Embryonic facial prominence (tissue), 1 donor: ENCODE results near the gene MMP14.
A peak's percentile ranks its signal among the peaks of the same experiment; 100 is the strongest.
"Not testable (repeated sequence)": the region's sequence is repeated elsewhere in the genome, so short reads cannot be mapped to it uniquely, and the experiment has no call there.

Experiments
- DNase-seq: peaks from one replicate; pipeline ENCODE4 v3.0.0-alpha.2; 2016; ENCODE audit errors: extremely low spot score

The MMP14 gene

GRCh38 chr14:22842211-22843122, 6.1 kb downstream of the MMP14 start:
- DNase-seq = no peak

- no peak for DNase-seq
Measured at GRCh38 chr14:22843123-22843925, 6.9 kb downstream of the MMP14 start.

DNA sequence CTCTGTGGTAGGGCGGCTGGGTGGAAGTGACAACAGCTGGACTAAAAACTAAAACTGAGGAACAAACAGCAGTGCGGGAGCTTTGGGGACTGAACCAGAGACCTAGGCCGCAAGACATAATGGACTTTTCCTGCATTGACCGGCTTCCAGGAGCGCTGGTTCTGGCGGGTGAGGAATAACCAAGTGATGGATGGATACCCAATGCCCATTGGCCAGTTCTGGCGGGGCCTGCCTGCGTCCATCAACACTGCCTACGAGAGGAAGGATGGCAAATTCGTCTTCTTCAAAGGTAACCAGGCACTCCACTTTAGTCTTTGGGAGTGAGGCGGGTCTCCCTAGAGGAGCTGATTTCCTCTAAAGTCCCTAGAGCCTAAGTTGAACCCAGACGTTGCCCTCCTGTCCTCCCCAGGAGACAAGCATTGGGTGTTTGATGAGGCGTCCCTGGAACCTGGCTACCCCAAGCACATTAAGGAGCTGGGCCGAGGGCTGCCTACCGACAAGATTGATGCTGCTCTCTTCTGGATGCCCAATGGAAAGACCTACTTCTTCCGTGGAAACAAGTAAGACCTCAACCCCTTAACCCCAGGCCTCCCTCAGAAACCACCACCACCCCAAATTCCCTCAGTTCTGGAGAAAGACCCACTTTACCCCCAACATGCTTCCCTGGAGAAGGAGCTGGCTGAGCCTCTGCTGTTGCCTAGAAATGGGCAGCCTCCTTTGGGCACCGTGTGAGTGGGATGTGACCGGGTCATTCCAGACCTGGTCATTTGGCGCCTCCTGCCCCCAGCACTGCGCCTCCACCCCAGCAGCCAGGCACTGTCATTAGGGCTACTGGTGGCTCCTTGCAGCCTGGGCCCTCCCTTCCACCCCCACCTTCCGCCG, 8.1 kb downstream of the MMP14 start:
- DNase-seq = no peak

DNA sequence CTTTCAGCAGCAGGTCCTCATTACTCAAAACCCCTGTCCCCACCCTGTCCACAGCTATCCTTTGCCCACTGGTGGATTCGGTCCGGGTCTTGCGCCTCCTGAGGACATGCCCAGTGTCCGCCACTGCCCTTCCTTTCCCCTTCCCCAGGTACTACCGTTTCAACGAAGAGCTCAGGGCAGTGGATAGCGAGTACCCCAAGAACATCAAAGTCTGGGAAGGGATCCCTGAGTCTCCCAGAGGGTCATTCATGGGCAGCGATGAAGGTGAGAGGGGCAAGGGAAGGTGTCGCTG, 8.7 kb downstream of the MMP14 start:
- no peak for DNase-seq

GRCh38 chr14:22845821-22846625, 9.6 kb downstream of the MMP14 start:
- DNase-seq = no peak

- no peak for DNase-seq
Measured at GRCh38 chr14:22846811-22847307, 10.5 kb downstream of the MMP14 start.

DNA sequence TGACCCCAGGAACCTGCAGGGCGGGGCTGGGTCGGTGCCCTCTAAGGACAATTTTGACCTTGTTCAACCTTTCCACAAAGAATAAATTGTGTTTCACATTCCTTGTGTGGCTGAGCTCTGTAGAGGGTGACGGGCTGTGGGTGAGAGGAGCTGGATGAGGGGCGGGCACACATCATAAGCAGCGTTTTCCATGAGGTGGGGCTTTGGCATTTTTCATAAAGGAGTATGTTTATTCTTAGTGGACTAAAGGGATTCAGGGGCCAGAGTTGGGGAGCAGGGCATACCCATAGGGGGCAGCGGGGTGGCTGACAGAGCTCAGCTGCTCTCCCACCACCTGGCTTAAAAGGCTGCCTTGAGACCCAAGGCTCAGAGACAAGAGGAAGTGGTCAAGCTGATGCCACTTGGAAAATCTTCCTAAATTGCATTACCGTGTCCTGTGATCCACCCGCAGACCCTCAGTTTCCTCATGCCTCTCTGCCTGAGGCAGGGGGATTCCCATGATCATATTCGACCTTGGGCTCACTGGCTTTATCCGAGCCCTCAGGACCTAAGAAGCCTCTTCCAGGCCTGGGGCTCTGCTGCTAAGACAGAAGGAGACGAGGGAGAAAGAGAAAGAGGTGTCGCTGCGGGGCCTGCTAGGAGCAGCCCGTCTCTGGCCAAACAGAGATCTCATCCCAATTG, 11.4 kb downstream of the MMP14 start:
- no peak for DNase-seq

- DNase-seq = peak; percentile 95
Measured at GRCh38 chr14:22848351-22849164, 12.2 kb downstream of the MMP14 start.

GRCh38 chr14:22849212-22849819, 12.9 kb downstream of the MMP14 start:
- no peak for DNase-seq

GRCh38 chr14:22850944-22851764, 14.8 kb downstream of the MMP14 start:
- DNase-seq = no peak

- DNase-seq = not testable (repeated sequence)
Measured at GRCh38 chr14:22852178-22852577, 15.8 kb downstream of the MMP14 start.

GRCh38 chr14:22852599-22852939, 16.2 kb downstream of the MMP14 start:
- no peak for DNase-seq

- DNase-seq = peak; percentile 72
Measured at GRCh38 chr14:22852940-22853767, 16.8 kb downstream of the MMP14 start.

- DNase-seq = not testable (repeated sequence)
Measured at GRCh38 chr14:22854296-22854695, 17.9 kb downstream of the MMP14 start.

GRCh38 chr14:22854963-22855724, 18.8 kb downstream of the MMP14 start:
- DNase-seq = no peak

- no peak for DNase-seq
Measured at GRCh38 chr14:22856428-22856827, 20.0 kb downstream of the MMP14 start.

DNA sequence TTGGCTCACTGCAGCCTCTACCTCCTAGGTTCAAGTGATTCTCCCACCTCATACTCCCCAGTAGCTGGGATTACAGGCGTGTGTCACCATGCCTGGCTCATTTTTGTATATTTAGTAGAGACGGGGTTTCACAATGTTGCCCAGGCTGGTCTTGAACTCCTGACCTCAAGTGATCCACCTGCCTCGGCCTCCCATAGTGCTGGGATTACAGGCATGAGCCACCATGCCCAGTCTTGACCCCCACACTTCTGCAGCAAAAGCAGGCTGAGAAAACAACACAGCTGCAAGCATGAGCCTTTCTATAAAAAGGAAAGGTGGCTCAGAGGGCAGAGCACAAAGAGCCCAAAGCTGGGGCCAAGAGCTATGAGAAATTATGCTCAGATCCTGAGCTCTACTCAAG, 24.0 kb downstream of the MMP14 start:
- not testable (repeated sequence) for DNase-seq
